ENCODE results near the gene PTP4A2.

DNA sequence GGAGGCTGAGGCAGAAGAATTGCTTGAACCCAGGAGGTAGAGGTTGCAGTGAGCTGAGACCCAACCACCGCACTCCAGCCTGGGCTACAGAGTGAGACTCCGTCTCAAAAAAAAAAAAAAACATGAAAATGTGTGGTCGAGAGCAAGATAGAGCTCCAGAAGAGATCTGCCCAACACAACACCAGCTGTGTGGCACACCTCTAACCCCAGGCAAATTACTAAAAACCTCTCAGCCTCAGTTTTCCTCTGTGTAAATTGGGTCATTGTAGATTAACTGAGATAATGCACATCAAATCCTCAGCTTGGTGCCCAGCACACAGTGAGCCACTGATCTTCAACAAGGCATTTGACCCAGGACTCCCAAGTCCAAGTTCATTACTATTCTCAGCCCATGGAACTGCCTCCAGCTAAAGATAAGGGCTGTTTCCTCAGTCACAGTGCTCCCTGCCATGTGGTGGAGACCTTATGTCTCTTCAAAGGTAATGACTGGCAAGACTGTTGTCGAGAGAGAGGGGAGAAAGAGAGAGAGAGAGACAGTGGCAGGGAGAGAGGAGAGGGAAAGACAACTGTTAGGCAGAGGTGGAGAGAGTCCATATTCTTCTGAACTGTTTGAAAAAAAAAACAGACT is 58.1 kb downstream of the PTP4A2 start:
- TF ChIP-seq POLR2AphosphoS5 (IDR thresholded peaks at IDR 0.05) = no peak
- TF ChIP-seq EP300 (IDR thresholded peaks at IDR 0.05) = no peak
- no peak for TF ChIP-seq POLR2A (IDR thresholded peaks at IDR 0.05)

Measured in upper lobe of left lung (tissue), 4 donors.